Psoas muscle (tissue), 8 donors: ENCODE results near the gene C1orf74. TPM values are rescaled to one million over a fixed set of nuclear protein-coding genes. Genes with fewer than 3 reads are reported as not detected.
A peak's percentile ranks its signal among the peaks of the same experiment; 100 is the strongest.

Experiments used
- ATAC-seq, 4 donors: fragments of 200-7000 bp; cut with Tn5 transposase; one replicate each; pipeline ENCODE4 v1.9.1; 2020; ENCODE audit warnings: moderate library complexity in 3 of 4, mild to moderate bottlenecking in 2 of 4
- DNase-seq, 2 donors: peaks; one replicate each; pipeline ENCODE4 v3.0.0-alpha.2; 2020
- H3K27ac ChIP-seq: fragments of 200-600 bp; one replicate; pipeline ENCODE4 v1.8.0; 2022
- H3K27me3 ChIP-seq, 3 donors: fragments of 200-600 bp in 1 of 3; one replicate each; pipeline versions ENCODE4 v1.6.1 to v1.8.0; 2013 to 2022; ENCODE audit warnings: low read length in 2 of 3, mild to moderate bottlenecking in 2 of 3, moderate library complexity in 1 of 3; ENCODE audit not compliant: insufficient read depth in 3 of 3
- H3K36me3 ChIP-seq, 2 donors: fragments of 200-600 bp in 1 of 2; one replicate each; pipeline versions ENCODE4 v1.6.1 to v1.8.0; 2013 to 2022; ENCODE audit warnings: low read depth in 1 of 2, mild to moderate bottlenecking in 1 of 2, moderate library complexity in 1 of 2; ENCODE audit not compliant: insufficient read depth in 1 of 2
- H3K4me1 ChIP-seq: fragments of 200-600 bp; one replicate; pipeline ENCODE4 v1.8.0; 2022
- H3K4me3 ChIP-seq: fragments of 200-600 bp; one replicate; pipeline ENCODE4 v1.8.0; 2022; ENCODE audit warnings: mild to moderate bottlenecking
- H3K9me3 ChIP-seq: fragments of 200-600 bp; one replicate; pipeline ENCODE4 v1.8.0; 2022
- CTCF ChIP-seq: fragments of 200-600 bp; IDR thresholded peaks from one replicate; pipeline ENCODE4 v1.8.0; 2022; ENCODE audit warnings: antibody characterized with exemption
- WGBS, 3 donors: extraction: QIAGEN DNeasy Blood & Tissue Kit; methylation state at CpG; one replicate each; pipeline versions ENCODE4 v1.1.6 to v1.1.7; 2013; 5-methylcytosine and 5-hydroxymethylcytosine counted together
- intact Hi-C, 2 donors: fragments of 100-400 bp; cut with DNase I; formaldehyde crosslinking; loops; one replicate each; pipeline versions ENCODE4 v1.11.0 to v1.14.2; 2022
- long read RNA-seq, 2 donors: library from polyadenylated mRNA; unstranded; transcript quantifications; one replicate each; pipeline ENCODE4 v2.0.0, GENCODE V29; 2021
- polyA plus RNA-seq, 3 donors: library from polyadenylated mRNA; stranded (reverse); fragments of 200-250 nt; gene quantifications; one replicate each; pipeline ENCODE4 v1.2.3, GENCODE V29; 2013
- total RNA-seq, 4 donors: library from RNA; stranded (reverse); fragmentation: NEBNext Ultra II Directional in 2 of 4; extraction: Animal tissue kit (Norgen Biotek cat#: 25700) in 2 of 4; gene quantifications; one replicate each; pipeline versions ENCODE4 v1.2.1 to v1.2.4, GENCODE V29; 2021 to 2023
- donor health status: healthy with polysubstance abuse.
- donor health status: DM: no; HTN: no; CAD: no; lungs with moderate emphysema.
- donor health status: Bipolar disorder and iron deficiency.
- donor health status: healthy.
- donor health status: DM: yes; HTN: yes; CAD: no.
- donor health status: DM: no; HTN: no; CAD: no.
- donor health status: DM: no; HTN: no; CAD: no.
- donor health status: DM: yes; HTN: yes; CAD: no.

Gene C1orf74
- total RNA-seq (1 to 10 TPM in 2 of 4 donors, under 1 TPM in 2; 0.54 to 1.4 (median 0.99) TPM), polyA plus RNA-seq (1 to 10 TPM in 2 of 3 donors, under 1 TPM in 1; 0.45 to 1.8 (median 1.6) TPM)
- long read RNA-seq, donor 1: 0 reads
- long read RNA-seq, donor 2, full-length matches to known transcripts: 1 of 1 reads
- long read RNA-seq, donor 2, partial matches to known transcripts: 0 of 1 reads
- long read RNA-seq, donor 2, other reads (novel, unspliced or antisense): 0 of 1 reads

GRCh38 chr1:209784265-209785169 lies at the start of gene C1orf74:
Gene C1orf74, minus strand, starts transcription at chr1:209784559. Its CDS starts 925 bp downstream, at chr1:209783634.
- WGBS, 3 donors: 3 to 4% (median 4%) methylated on average over 45 to 48 of the region's 48 CpGs
- H3K4me3 ChIP-seq: peak within 1 kb of the TSS; percentile 86
- no peaks in the 10 kb centered on the region for H3K9me3 ChIP-seq
- ATAC-seq: peak; percentile 100
- DNase-seq: peak; percentile 99
- H3K27me3 ChIP-seq: peaks cover 0 to 20% (median 4%) of the 10 kb centered on the region in 3 donors
- peaks cover 11% of the 10 kb centered on the region for H3K4me1 ChIP-seq
- intact Hi-C loops: no loop called here
- H3K36me3 ChIP-seq: no peaks in the 10 kb centered on the region
- H3K27ac ChIP-seq: peak within 1 kb of the TSS; percentile 81
- TF ChIP-seq CTCF: no peak

- intact Hi-C loops: no loop called here
- Histone ChIP-seq H3K9me3 (no peaks in the 10 kb centered on the region), H3K27me3 (no peaks in the 10 kb centered on the region), H3K4me3 (no peak overlapping the region), H3K4me1 (no peaks in the 10 kb centered on the region), H3K27ac (no peak overlapping the region), H3K36me3 (peaks cover 8 to 61% of the 10 kb centered on the region in 2 donors)
- 96 to 97% (median 96%) methylated on average over 1 of the region's 1 CpG for whole genome bisulfite sequencing, 3 donors
- TF ChIP-seq CTCF: no peak
- DNase-seq (no peak), ATAC-seq (no peak)
These were observed 47.3 kb upstream of the C1orf74 start for GRCh38 chr1:209831615-209832014.

- no peak for ATAC-seq
- H3K36me3 ChIP-seq: peaks cover 4 to 52% of the 10 kb centered on the region in 2 donors
These were observed 46.4 kb upstream of the C1orf74 start for GRCh38 chr1:209830722-209831121.

GRCh38 chr1:209829716-209830115 lies 45.4 kb upstream of the C1orf74 start:
- intact Hi-C loops: no loop called here

More at GRCh38 chr1:209830722-209831121, 46.4 kb upstream of the C1orf74 start:
- Histone ChIP-seq H3K4me1 (no peaks in the 10 kb centered on the region), H3K27me3 (no peaks in the 10 kb centered on the region), H3K27ac (no peak overlapping the region), H3K4me3 (no peak overlapping the region), H3K9me3 (no peaks in the 10 kb centered on the region)
- WGBS, 3 donors: 89 to 91% (median 91%) methylated on average over 3 of the region's 3 CpGs
- intact Hi-C loops: no loop called here
- no peak for TF ChIP-seq CTCF
- DNase-seq: no peak

More at GRCh38 chr1:209829716-209830115, 45.4 kb upstream of the C1orf74 start:
- no peak for DNase-seq
- Histone ChIP-seq H3K27ac (no peak overlapping the region), H3K27me3 (peaks cover 0 to 3% (median 0%) of the 10 kb centered on the region in 3 donors), H3K9me3 (no peaks in the 10 kb centered on the region), H3K4me3 (no peak overlapping the region), H3K4me1 (no peaks in the 10 kb centered on the region), H3K36me3 (peaks cover 0 to 42% of the 10 kb centered on the region in 2 donors)
- no peak for ATAC-seq
- 76 to 87% (median 83%) methylated on average over 2 of the region's 2 CpGs for whole genome bisulfite sequencing, 3 donors
- TF ChIP-seq CTCF: no peak
